ENCODE results near the gene ZNF584. TPM values are rescaled to one million over a fixed set of nuclear protein-coding genes. Genes with fewer than 3 reads are reported as not detected.

ZNF584 gene
- total RNA-seq, 1 donor from 2014 or later, result 7.1 TPM

DNA sequence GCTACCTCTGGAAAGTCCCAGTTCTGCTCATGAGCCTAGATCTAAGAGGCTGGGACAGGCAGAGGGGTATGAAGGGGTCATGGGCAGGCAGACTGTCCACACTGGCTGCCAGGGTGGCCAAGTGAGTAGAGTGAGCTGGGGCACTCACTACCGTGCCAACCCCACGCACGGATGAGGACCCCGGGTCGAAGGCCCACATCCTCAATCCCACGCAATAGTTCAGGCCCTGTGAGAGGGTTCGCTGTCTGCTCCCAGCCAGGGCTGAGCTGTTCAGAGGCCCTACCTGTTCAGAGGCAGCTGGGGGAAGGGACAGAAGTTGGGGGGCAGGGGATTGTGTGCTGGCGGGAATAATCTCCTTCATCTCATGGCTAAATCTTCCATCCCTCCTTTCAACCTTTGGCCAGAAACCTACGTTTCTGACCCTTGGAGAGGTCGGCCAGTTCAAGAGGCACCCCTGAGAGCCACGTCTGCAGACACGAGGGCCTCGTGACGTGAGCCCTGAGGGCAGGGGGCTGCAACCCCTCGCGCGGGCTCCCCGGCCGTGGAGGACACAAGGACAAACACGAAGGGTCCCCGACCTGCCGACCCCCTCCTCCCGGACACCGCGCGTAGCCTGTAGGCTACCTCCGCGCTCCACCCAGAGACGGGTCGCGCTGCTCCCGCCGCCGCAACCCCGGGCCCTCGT lies 22.4 kb upstream of the ZNF584 start:
- Histone ChIP-seq H3K4me3 (ENCODE audit: low read depth, low read length) (peak overlapping the region; percentile 51), H3K36me3 (ENCODE audit: control insufficient read depth, insufficient read depth, low read length) (no peaks in the 10 kb centered on the region), H3K27me3 (ENCODE audit: control insufficient read depth, insufficient read depth, low read length) (no peaks in the 10 kb centered on the region)
- DNase-seq (ENCODE audit: low read depth), result no peak
- TF ChIP-seq, protein P1, sequence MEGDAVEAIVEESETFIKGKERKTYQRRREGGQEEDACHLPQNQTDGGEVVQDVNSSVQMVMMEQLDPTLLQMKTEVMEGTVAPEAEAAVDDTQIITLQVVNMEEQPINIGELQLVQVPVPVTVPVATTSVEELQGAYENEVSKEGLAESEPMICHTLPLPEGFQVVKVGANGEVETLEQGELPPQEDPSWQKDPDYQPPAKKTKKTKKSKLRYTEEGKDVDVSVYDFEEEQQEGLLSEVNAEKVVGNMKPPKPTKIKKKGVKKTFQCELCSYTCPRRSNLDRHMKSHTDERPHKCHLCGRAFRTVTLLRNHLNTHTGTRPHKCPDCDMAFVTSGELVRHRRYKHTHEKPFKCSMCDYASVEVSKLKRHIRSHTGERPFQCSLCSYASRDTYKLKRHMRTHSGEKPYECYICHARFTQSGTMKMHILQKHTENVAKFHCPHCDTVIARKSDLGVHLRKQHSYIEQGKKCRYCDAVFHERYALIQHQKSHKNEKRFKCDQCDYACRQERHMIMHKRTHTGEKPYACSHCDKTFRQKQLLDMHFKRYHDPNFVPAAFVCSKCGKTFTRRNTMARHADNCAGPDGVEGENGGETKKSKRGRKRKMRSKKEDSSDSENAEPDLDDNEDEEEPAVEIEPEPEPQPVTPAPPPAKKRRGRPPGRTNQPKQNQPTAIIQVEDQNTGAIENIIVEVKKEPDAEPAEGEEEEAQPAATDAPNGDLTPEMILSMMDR (IDR thresholded peaks at IDR 0.05; ENCODE audit: insufficient read depth, low read length, poor library complexity, severe bottlenecking), result no peak

- Histone ChIP-seq H3K4me3 (ENCODE audit: low read depth, low read length) (peak within 1 kb of the TSS; percentile 51), H3K36me3 (ENCODE audit: control insufficient read depth, insufficient read depth, low read length) (no peaks in the 10 kb centered on the region), H3K27me3 (ENCODE audit: control insufficient read depth, insufficient read depth, low read length) (no peaks in the 10 kb centered on the region)
- DNase-seq (ENCODE audit: low read depth), result peak; percentile 96
- TF ChIP-seq, protein P1 (IDR thresholded peaks at IDR 0.05; ENCODE audit: insufficient read depth, low read length, poor library complexity, severe bottlenecking), result no peak
Observed at GRCh38 chr19:58386576-58387337, 21.7 kb upstream of the ZNF584 start, which contains the start of gene RPS5. Gene RPS5 (plus strand): TSS chr19:58387269. CDS start chr19:58388138, 869 bp downstream.

DNA sequence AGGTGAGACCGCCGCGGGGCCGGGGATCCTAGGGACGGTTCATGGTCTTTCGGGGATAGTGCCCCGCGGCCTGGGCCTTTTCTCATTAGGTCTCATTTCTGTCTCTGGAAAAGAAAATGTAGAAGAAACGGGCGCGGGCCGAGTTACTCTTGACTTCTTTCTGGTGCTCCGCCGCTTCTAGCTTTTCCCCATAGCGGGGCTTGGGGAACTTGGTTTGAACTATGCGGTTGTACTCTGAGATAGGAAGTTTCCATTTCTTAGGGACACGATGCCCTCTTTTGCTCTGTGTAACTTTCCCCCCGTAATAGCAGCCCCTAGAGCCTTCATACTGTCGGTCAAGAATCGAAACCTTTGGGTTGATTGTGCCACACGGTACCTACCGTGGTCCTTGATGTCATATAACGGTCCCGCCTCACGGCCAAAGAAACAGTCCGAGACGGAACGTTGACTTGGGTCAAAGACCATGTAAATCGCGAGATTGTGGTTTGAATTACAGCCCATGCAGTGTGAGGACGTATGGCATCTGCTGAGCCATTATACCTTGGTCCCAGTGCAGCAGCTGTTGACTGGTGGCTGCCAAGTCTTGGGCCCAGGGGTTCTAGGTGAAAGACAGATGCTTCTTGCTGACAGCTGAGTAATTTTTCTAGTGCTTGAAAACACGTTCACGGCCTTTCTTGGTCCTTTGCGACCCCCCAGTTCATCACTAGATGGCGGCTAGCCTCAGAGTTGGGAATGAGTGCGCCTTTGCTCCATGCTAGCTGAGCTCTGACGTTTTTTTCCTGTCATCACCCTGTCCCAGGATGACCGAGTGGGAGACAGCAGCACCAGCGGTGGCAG lies 20.9 kb upstream of the ZNF584 start:
- peak overlapping the region; percentile 51 for H3K4me3 ChIP-seq (ENCODE audit: low read depth, low read length)
- no peaks in the 10 kb centered on the region for H3K36me3 ChIP-seq (ENCODE audit: control insufficient read depth, insufficient read depth, low read length)
- TF ChIP-seq, protein P1 (IDR thresholded peaks at IDR 0.05; ENCODE audit: insufficient read depth, low read length, poor library complexity, severe bottlenecking), result peak; percentile 5
- no peaks in the 10 kb centered on the region for H3K27me3 ChIP-seq (ENCODE audit: control insufficient read depth, insufficient read depth, low read length)
- no peak for DNase-seq (ENCODE audit: low read depth)

- Histone ChIP-seq H3K4me3 (ENCODE audit: low read depth, low read length) (peak overlapping the region; percentile 51), H3K36me3 (ENCODE audit: control insufficient read depth, insufficient read depth, low read length) (peaks cover 5% of the 10 kb centered on the region), H3K27me3 (ENCODE audit: control insufficient read depth, insufficient read depth, low read length) (no peaks in the 10 kb centered on the region)
- no peak for DNase-seq (ENCODE audit: low read depth)
- TF ChIP-seq, protein P1 (IDR thresholded peaks at IDR 0.05; ENCODE audit: insufficient read depth, low read length, poor library complexity, severe bottlenecking), result no peak
Observed at GRCh38 chr19:58388175-58388526, 20.3 kb upstream of the ZNF584 start.

DNA sequence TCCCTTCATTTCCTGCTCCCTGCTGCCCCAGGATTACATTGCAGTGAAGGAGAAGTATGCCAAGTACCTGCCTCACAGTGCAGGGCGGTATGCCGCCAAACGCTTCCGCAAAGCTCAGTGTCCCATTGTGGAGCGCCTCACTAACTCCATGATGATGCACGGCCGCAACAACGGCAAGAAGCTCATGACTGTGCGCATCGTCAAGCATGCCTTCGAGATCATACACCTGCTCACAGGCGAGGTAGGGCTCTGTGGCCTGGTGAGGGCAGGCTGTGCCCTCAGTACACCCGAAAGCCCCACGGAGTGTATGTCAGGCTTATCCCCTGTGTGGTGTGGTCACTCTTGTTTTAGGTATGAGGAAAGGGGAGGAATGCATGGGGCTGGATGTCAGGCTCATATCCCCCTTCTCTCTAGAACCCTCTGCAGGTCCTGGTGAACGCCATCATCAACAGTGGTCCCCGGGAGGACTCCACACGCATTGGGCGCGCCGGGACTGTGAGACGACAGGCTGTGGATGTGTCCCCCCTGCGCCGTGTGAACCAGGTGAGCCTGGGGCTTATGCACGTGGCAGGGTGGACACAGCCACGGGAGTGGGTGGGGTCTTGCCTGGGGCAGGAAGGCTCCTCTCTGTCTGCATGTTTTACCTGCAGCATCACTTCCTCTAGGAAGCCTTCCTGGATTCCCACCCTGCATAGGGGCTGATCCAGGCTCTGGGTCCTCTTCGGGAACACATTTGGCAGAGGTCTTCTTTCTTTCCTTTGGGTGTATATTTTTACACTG lies 15.3 kb upstream of the ZNF584 start:
- no peak overlapping the region for H3K4me3 ChIP-seq (ENCODE audit: low read depth, low read length)
- peaks cover 22% of the 10 kb centered on the region for H3K27me3 ChIP-seq (ENCODE audit: control insufficient read depth, insufficient read depth, low read length)
- peaks cover 10% of the 10 kb centered on the region for H3K36me3 ChIP-seq (ENCODE audit: control insufficient read depth, insufficient read depth, low read length)
- TF ChIP-seq, protein P1 (IDR thresholded peaks at IDR 0.05; ENCODE audit: insufficient read depth, low read length, poor library complexity, severe bottlenecking), result no peak
- DNase-seq (ENCODE audit: low read depth), result no peak

Data from kidney epithelial cell (primary cell).